K562 treated with DMSO at 1 percent for 24 hours (cell line): ENCODE data around the gene SLC4A7. TPM values are rescaled to one million over a fixed set of nuclear protein-coding genes. Genes with fewer than 3 reads are reported as not detected.

Experiments used
- total RNA-seq: library from RNA; unstranded; fragments of 300-600 nt; gene quantifications from 2 replicates; pipeline ENCODE4 v1.2.3, GENCODE V29; 2022; ENCODE audit warnings: low read depth; ENCODE audit not compliant: insufficient read depth

The SLC4A7 gene
- total RNA-seq: 1.3 and 2.2 TPM in 2 replicates

DNA sequence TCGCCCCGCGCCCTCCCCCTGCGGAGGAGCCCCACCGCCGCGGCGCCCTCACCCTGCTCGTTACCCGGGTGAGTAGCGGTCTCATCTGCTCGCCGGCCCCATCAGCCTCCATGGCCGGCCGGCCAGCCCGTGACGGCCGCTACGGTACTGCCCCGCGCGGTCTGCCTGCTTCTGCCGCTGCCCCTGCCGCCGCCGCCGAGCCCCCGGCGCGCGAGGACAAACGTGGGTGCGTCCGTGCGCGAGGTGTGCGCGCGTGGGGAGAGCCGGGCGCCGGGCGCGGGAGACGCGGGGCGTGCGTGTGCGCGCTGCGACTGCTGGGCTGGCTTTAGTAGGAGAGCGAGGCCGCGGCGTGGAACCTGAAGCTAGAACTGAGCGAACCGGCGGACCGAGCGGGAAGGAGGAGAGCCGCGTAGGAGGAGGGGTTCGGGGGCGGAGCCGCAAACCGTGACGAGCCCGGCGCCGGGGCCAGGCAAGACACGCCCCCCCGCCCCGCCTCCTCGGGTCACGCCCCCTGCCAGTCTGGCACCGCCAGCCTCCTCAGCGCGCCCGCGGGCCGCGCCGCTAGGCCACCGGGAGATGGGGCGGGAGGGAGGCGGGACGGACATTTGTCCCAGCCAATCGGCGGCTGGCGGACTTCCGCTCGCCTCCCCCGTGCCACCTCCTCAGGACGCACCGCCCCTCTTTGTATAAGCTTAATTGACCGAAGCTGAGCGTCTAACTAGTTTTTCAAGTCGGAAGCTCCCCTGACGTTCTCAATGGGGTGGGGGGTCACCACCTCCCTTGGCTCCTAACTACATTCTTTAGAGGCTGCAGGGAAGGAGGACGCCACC, at the start of gene SLC4A7:
Gene SLC4A7 (minus strand): TSS at position 370 of the 830 bp plus-strand sequence. CDS start 258 bp downstream, at position 112.

DNA sequence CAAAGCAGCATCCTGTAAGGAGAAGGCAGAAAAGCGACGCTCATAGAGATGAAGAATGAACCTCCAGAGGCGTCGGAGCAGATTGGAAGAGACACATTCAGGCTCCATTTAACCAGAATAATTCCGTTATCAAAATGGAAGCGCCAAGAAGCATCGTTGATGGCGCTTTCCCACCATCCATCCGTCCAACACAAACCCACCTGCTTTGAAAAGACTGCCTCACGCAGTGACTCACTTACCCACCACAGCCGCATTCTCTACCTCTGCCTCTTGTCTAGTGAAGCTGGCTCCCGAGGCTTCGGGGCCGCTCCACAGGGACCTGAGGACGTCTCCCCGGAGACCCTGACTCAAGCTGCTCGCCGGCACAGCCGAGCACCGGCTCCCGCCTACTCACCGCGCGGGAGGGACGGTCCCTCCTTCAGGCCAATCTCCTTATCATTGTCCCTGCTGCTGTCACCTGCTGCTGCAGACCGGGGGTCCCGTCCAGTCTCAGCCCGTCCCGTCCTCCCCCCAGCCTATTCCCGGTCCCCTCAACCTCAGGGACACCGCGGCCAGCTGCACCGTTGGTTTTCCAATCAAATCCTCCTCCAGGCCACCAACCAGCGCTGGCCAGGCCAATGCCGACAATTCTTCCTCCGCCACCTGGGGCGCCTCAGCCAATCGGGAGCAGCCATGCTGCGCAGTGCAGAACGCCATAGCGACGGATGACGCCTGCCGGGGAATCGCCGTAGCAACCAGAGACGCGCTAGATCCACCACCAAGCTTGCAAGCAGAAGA, 115.2 kb downstream of the SLC4A7 start, which contains the start of gene NEK10:
Gene NEK10 (minus strand): TSS at position 553 of the 777 bp plus-strand sequence. CDS start 16,501 bp downstream, outside the sequence.

Other genes starting within 250 kb of the SLC4A7 start
- not detected in 2 replicates for gene NEK10, start 115.0 kb downstream of the SLC4A7 start, total RNA-seq
- not detected in 2 replicates for gene EOMES, start 237.9 kb upstream of the SLC4A7 start, total RNA-seq